Pancreas (tissue), 10 donors: ENCODE measurements around the gene IPO4. TPM values are rescaled to one million over a fixed set of nuclear protein-coding genes. Genes with fewer than 3 reads are reported as not detected.
"Not testable (repeated sequence)": the region's sequence is repeated elsewhere in the genome, so short reads cannot be mapped to it uniquely, and the experiment has no call there.

Experiments used
- ATAC-seq, 4 donors: fragments of 200-7000 bp; cut with Tn5 transposase; one replicate each; pipeline versions ENCODE4 v1.8.0 to v1.9.1; 2020; ENCODE audit warnings: mild to moderate bottlenecking in 4 of 4, moderate library complexity in 4 of 4
- DNase-seq, 6 donors: peaks; one replicate each; pipeline ENCODE4 v3.0.0-alpha.2; 2020
- FAIRE-seq: peaks from 2 replicates; lab custom pipeline; 2012; peaks lifted over from hg19 to GRCh38; lab: Jason Lieb, UNC
- H3K27ac ChIP-seq, 4 donors: fragments of 200-600 bp; sonication (generic); 1 replicate in 3 of 4; 2 replicates in 1 of 4; pipeline versions ENCODE4 v1.5.0 to v1.8.0; 2020
- H3K27me3 ChIP-seq, 4 donors: fragments of 200-600 bp; one replicate each; pipeline ENCODE4 v1.8.0; 2021
- H3K36me3 ChIP-seq, 3 donors: fragments of 200-600 bp; sonication (generic) in 1 of 3; one replicate each; pipeline versions ENCODE4 v1.5.0 to v1.8.0; 2020 to 2021
- H3K4me1 ChIP-seq, 3 donors: fragments of 200-600 bp; one replicate each; pipeline ENCODE4 v1.8.0; 2021
- H3K4me3 ChIP-seq, 4 donors: fragments of 200-600 bp; sonication (generic) in 2 of 4; one replicate each; pipeline versions ENCODE4 v1.5.0 to v1.8.0; 2020 to 2021
- H3K9me3 ChIP-seq, 4 donors: fragments of 200-600 bp; one replicate each; pipeline ENCODE4 v1.8.0; 2021
- CTCF ChIP-seq, 4 donors: fragments of 200-600 bp; sonication (generic) in 3 of 4; IDR thresholded peaks; one replicate each; pipeline versions ENCODE4 v1.5.0 to v1.8.0; 2021; ENCODE audit warnings: antibody characterized with exemption in 4 of 4
- WGBS, 2 donors: extraction: QIAGEN DNeasy Blood & Tissue Kit; methylation state at CpG; one replicate each; pipeline ENCODE4 v1.1.7; 2013; 5-methylcytosine and 5-hydroxymethylcytosine counted together
- intact Hi-C, 3 donors: fragments of 100-400 bp; cut with DNase I; formaldehyde crosslinking; loops; one replicate each; pipeline versions ENCODE4 v1.11.1 to v1.14.2; 2022
- polyA plus RNA-seq, 2 donors: library from polyadenylated mRNA; stranded (reverse); fragments of 200-250 nt; gene quantifications; one replicate each; pipeline ENCODE4 v1.2.3, GENCODE V29; 2013
- total RNA-seq, 6 donors: library from RNA; stranded (reverse); fragmentation: NEBNext Ultra II Directional in 4 of 6; extraction: Animal tissue kit (Norgen Biotek cat#: 25700) in 4 of 6; gene quantifications; one replicate each; pipeline versions ENCODE4 v1.2.1 to v1.2.4, GENCODE V29; 2021 to 2023
- donor health status: healthy with polysubstance abuse.
- donor health status: DM: no; HTN: no; CAD: no; lungs with moderate emphysema.
- donor health status: DM: no; HTN: no; CAD: no.
- donor health status: control.
- donor health status: control.
- donor health status: Bipolar disorder and iron deficiency.
- donor health status: DM: yes; HTN: yes; CAD: no.
- donor health status: DM: no; HTN: no; CAD: no.
- donor health status: DM: no; HTN: no; CAD: no.
- donor health status: DM: yes; HTN: yes; CAD: no.

IPO4 gene
- total and polyA plus RNA-seq, 8 donors, result 21.3 to 62.0 (median 29.5) TPM

GRCh38 chr14:24226473-24226872 lies 37.9 kb upstream of the IPO4 start:
- Histone ChIP-seq H3K36me3 (peaks cover 0 to 5% (median 0%) of the 10 kb centered on the region in 3 donors), H3K27me3 (no peaks in the 10 kb centered on the region), H3K27ac (no peak overlapping the region), H3K4me3 (no peak overlapping the region), H3K4me1 (peaks cover 0 to 9% (median 0%) of the 10 kb centered on the region in 3 donors), H3K9me3 (no peaks in the 10 kb centered on the region)
- 73 to 85% methylated on average over 1 of the region's 1 CpG for WGBS, 2 donors
- ATAC-seq (no peak), FAIRE-seq (no peak), DNase-seq (no peak)
- no peak for TF ChIP-seq CTCF (IDR thresholded peaks at IDR 0.05)
- intact Hi-C loops, result no loop called here

GRCh38 chr14:24224618-24225071 lies 36.0 kb upstream of the IPO4 start:
- Histone ChIP-seq H3K4me3 (no peak overlapping the region), H3K4me1 (no peaks in the 10 kb centered on the region), H3K9me3 (no peaks in the 10 kb centered on the region), H3K27ac (no peak overlapping the region), H3K36me3 (peaks cover 0 to 5% (median 0%) of the 10 kb centered on the region in 3 donors), H3K27me3 (no peaks in the 10 kb centered on the region)
- intact Hi-C loops, result no loop called here
- FAIRE-seq (no peak), ATAC-seq (no peak), DNase-seq (no peak)
- TF ChIP-seq CTCF (IDR thresholded peaks at IDR 0.05), result no peak
- whole genome bisulfite sequencing, 2 donors, result 90 to 92% methylated on average over 7 of the region's 7 CpGs

- ATAC-seq, H3K9me3 ChIP-seq, intact Hi-C loops, H3K27me3 ChIP-seq, H3K36me3 ChIP-seq, DNase-seq, FAIRE-seq, H3K4me1 ChIP-seq, H3K27ac ChIP-seq, H3K4me3 ChIP-seq: not testable (repeated sequence)
- 95 to 98% methylated on average over 4 of the region's 4 CpGs for WGBS, 2 donors
Measured at GRCh38 chr14:24222987-24223386, 34.4 kb upstream of the IPO4 start.

GRCh38 chr14:24219521-24219920 lies 30.9 kb upstream of the IPO4 start:
- Histone ChIP-seq H3K4me1 (peaks cover 0 to 5% (median 0%) of the 10 kb centered on the region in 3 donors), H3K9me3 (no peaks in the 10 kb centered on the region), H3K4me3 (no peak overlapping the region), H3K36me3 (no peaks in the 10 kb centered on the region), H3K27ac (no peak overlapping the region), H3K27me3 (no peaks in the 10 kb centered on the region)
- no peak for FAIRE-seq
- DNase-seq, result no peak
- TF ChIP-seq CTCF (IDR thresholded peaks at IDR 0.05), result no peak
- no peak for ATAC-seq
- WGBS, 2 donors, result 61 to 62% methylated on average over 3 of the region's 3 CpGs
- intact Hi-C loops, result no loop called here

GRCh38 chr14:24219080-24219479 lies 30.5 kb upstream of the IPO4 start:
- Histone ChIP-seq H3K36me3 (no peaks in the 10 kb centered on the region), H3K9me3 (no peaks in the 10 kb centered on the region), H3K4me3 (no peak overlapping the region), H3K4me1 (peaks cover 0 to 5% (median 0%) of the 10 kb centered on the region in 3 donors), H3K27me3 (no peaks in the 10 kb centered on the region), H3K27ac (no peak overlapping the region)
- no peak for DNase-seq
- intact Hi-C loops, result no loop called here
- TF ChIP-seq CTCF (IDR thresholded peaks at IDR 0.05), result no peak
- no peak for FAIRE-seq
- no peak for ATAC-seq
- 86 to 94% methylated on average over 3 to 4 of the region's 4 CpGs for WGBS, 2 donors

- ATAC-seq, FAIRE-seq, DNase-seq, H3K36me3 ChIP-seq, intact Hi-C loops, H3K27me3 ChIP-seq, H3K4me1 ChIP-seq, H3K9me3 ChIP-seq, H3K27ac ChIP-seq, H3K4me3 ChIP-seq: not testable (repeated sequence)
- 76 to 94% methylated on average over 1 of the region's 1 CpG for WGBS, 2 donors
Measured at GRCh38 chr14:24216876-24217275, 28.3 kb upstream of the IPO4 start.
